Measurements from ENCODE around the gene PIP4K2B.

Gene PIP4K2B

GRCh38 chr17:38743556-38744171 lies 55.7 kb downstream of the PIP4K2B start:
- DNase-seq (ENCODE audit: low read depth) = no peak
- TF ChIP-seq CTCF (IDR thresholded peaks at IDR 0.05; ENCODE audit: low read length, missing control alignments) = no peak
- H3K4me3 ChIP-seq (replicated peaks; ENCODE audit: low read depth, low read length) = no peak overlapping the region

GRCh38 chr17:38742411-38743308 lies 56.7 kb downstream of the PIP4K2B start:
- peak; percentile 96 for DNase-seq (ENCODE audit: low read depth)
- no peak overlapping the region for H3K4me3 ChIP-seq (replicated peaks; ENCODE audit: low read depth, low read length)
- TF ChIP-seq CTCF (IDR thresholded peaks at IDR 0.05; ENCODE audit: low read length, missing control alignments) = no peak

- no peak for DNase-seq (ENCODE audit: low read depth)
- no peak overlapping the region for H3K4me3 ChIP-seq (replicated peaks; ENCODE audit: low read depth, low read length)
- no peak for TF ChIP-seq CTCF (IDR thresholded peaks at IDR 0.05; ENCODE audit: low read length, missing control alignments)
Observed at GRCh38 chr17:38741921-38742410, 57.4 kb downstream of the PIP4K2B start.

GRCh38 chr17:38741461-38741860 lies 57.9 kb downstream of the PIP4K2B start:
- H3K4me3 ChIP-seq (replicated peaks; ENCODE audit: low read depth, low read length) = no peak overlapping the region
- TF ChIP-seq CTCF (IDR thresholded peaks at IDR 0.05; ENCODE audit: low read length, missing control alignments) = no peak
- DNase-seq (ENCODE audit: low read depth) = no peak

- DNase-seq (ENCODE audit: low read depth) = no peak
- no peak for TF ChIP-seq CTCF (IDR thresholded peaks at IDR 0.05; ENCODE audit: low read length, missing control alignments)
- no peak overlapping the region for H3K4me3 ChIP-seq (replicated peaks; ENCODE audit: low read depth, low read length)
Observed at GRCh38 chr17:38740806-38741205, 58.5 kb downstream of the PIP4K2B start.

- no peak overlapping the region for H3K4me3 ChIP-seq (replicated peaks; ENCODE audit: low read depth, low read length)
- TF ChIP-seq CTCF (IDR thresholded peaks at IDR 0.05; ENCODE audit: low read length, missing control alignments) = no peak
- DNase-seq (ENCODE audit: low read depth) = no peak
Observed at GRCh38 chr17:38740044-38740443, 59.3 kb downstream of the PIP4K2B start.

All from fibroblast of pulmonary artery (primary cell).